Motor neuron (in vitro differentiated cells): ENCODE data around the gene PCED1B. TPM values are rescaled to one million over a fixed set of nuclear protein-coding genes. Genes with fewer than 3 reads are reported as not detected.

ENCODE experiments used
- ATAC-seq, 8 experiments: fragments of 200-7000 bp; cut with Tn5 transposase; replicated peaks in 6 of 8; 2 replicates each; pipeline ENCODE4 v1.8.0; 2021; ENCODE audit warnings: mild to moderate bottlenecking in 8 of 8, moderate library complexity in 8 of 8
- H3K27ac ChIP-seq, 2 donors: fragments of 250-450 bp; sonication (Bioruptor Pico); 2 replicates each; pipeline ENCODE4 v1.9.0; 2021; ENCODE audit warnings: antibody characterized with exemption in 2 of 2, mild to moderate bottlenecking in 2 of 2, moderate library complexity in 1 of 2
- H3K4me1 ChIP-seq, 2 donors: fragments of 250-450 bp; sonication (Bioruptor Pico); replicated peaks in 1 of 2; 2 replicates each; pipeline ENCODE4 v1.6.1; 2021; ENCODE audit warnings: antibody characterized with exemption in 2 of 2, mild to moderate bottlenecking in 2 of 2, moderate library complexity in 1 of 2
- H3K4me3 ChIP-seq, 5 donors: fragments of 250-450 bp; sonication (Bioruptor Pico); 2 replicates each; pipeline ENCODE4 v1.9.0; 2021; ENCODE audit warnings: antibody characterized with exemption in 5 of 5, mild to moderate bottlenecking in 5 of 5, moderate library complexity in 4 of 5
- WGBS, 10 experiments: fragments of 450-650 bp; shearing (Covaris generic); methylation state at CpG; one replicate each; pipeline ENCODE4 v1.0.0; 2022; 5-methylcytosine and 5-hydroxymethylcytosine counted together
- in situ Hi-C, 9 experiments: fragments of 400-800 bp; cut with MboI; loops; one replicate each; pipeline ENCODE4 v1.15.0; 2021; ENCODE audit warnings: low sequenced_read_pairs in 9 of 9, low pct_unique_long_range_greater_than_20kb in 2 of 9; ENCODE audit not compliant: unreplicated experiment in 9 of 9
- total RNA-seq, 8 experiments: library from RNA; unstranded; fragments of 300-600 nt; gene quantifications; 2 replicates each; pipeline versions ENCODE4 v1.2.3 to v1.2.4, GENCODE V29; 2022

The PCED1B gene
- total RNA-seq, 8 experiments from 2014 or later, result 0.05 to 7.5 (median 0.61) TPM

DNA sequence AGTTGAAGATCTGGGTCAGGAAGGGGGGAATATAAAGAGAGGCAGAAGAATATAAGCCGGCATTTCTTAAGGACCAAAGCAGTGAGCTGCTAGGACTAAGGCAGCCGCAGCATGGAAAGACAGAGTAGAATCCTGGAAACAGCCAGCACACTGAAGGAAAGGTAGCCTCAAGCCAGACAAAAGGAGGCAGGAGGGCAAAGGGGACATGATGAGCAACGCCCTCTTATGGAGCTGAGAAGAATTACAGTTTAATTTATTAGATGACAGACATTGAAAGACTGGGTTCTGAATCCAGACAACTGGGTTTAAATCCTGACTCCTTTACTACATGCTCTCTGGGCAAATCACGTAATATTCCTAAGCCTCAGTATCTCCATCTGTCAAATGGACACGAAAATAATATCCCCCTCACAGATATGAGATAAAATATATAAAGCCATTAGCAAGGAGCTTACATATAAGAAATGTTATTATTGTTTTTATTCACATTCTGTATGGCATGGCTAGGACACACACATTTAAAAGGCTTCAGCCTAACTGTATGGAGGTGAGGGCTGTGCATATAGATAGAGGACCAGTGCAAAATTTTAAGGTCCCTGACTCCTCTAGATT, 8.1 kb upstream of the PCED1B start:
- Histone ChIP-seq H3K27ac (no peak overlapping the region), H3K4me3 (no peak overlapping the region), H3K4me1 (no peaks in the 10 kb centered on the region)
- 0 to 72% (median 44%) methylated on average over 1 to 5 of the region's 5 CpGs; no CpG with 5 or more reads in 1 of the 10 experiments for WGBS, 10 experiments
- in situ Hi-C loops, result no loop called here
- ATAC-seq, result peak in 1 of 8 experiments; percentile 25

DNA sequence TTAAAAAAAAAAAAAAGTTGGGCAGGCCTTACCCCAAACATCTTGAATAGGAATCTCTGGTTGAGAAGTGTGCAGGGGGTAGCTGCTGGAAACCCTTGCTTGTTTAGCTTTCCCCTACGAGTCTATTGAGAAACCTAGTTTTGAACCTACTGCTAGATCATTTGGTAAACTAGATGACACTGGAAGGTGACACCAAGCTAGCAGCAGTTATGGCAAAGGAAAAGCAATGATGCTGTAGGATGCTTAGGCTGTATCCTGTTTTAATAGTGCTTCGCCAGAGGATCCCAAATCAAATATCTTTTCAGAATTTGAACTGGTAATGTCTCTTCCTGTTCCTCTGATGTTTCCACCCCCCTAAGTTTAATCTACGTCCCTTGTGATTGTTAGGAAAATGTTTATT, 5.5 kb upstream of the PCED1B start:
- in situ Hi-C loops, result no loop called here
- Histone ChIP-seq H3K4me1 (peaks cover 0 to 4% of the 10 kb centered on the region in 2 donors), H3K27ac (no peak overlapping the region), H3K4me3 (no peak overlapping the region)
- ATAC-seq, result no peak
- 73 to 100% (median 93%) methylated on average over 2 to 3 of the region's 3 CpGs; no CpG with 5 or more reads in 1 of the 10 experiments for WGBS, 10 experiments

DNA sequence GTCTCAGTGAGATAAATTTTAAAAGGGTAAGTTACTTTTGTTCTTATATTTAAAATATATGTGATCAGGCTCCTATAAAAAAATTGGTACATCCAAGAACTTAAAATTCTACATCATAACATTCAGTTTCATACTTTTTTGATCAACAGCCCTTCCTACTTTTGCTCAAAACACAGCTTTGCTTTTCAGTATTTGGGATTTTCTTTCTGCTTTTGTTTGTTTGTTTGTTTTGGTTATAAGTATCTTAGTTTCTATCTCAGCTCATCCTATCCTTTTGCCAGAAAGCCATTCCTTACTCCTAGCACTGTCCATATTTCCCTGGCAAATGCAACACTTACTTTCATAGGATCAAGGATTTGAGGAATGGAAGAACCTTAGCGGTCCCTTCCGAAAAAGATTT, 4.7 kb upstream of the PCED1B start:
- in situ Hi-C loops, result no loop called here
- no peak overlapping the region for H3K27ac ChIP-seq
- H3K4me3 ChIP-seq, result no peak overlapping the region
- 94 to 100% (median 100%) methylated on average over 1 to 2 of the region's 2 CpGs; no CpG with 5 or more reads in 2 of the 10 experiments for WGBS, 10 experiments
- ATAC-seq, result no peak
- peaks cover 0 to 4% of the 10 kb centered on the region in 2 donors for H3K4me1 ChIP-seq

DNA sequence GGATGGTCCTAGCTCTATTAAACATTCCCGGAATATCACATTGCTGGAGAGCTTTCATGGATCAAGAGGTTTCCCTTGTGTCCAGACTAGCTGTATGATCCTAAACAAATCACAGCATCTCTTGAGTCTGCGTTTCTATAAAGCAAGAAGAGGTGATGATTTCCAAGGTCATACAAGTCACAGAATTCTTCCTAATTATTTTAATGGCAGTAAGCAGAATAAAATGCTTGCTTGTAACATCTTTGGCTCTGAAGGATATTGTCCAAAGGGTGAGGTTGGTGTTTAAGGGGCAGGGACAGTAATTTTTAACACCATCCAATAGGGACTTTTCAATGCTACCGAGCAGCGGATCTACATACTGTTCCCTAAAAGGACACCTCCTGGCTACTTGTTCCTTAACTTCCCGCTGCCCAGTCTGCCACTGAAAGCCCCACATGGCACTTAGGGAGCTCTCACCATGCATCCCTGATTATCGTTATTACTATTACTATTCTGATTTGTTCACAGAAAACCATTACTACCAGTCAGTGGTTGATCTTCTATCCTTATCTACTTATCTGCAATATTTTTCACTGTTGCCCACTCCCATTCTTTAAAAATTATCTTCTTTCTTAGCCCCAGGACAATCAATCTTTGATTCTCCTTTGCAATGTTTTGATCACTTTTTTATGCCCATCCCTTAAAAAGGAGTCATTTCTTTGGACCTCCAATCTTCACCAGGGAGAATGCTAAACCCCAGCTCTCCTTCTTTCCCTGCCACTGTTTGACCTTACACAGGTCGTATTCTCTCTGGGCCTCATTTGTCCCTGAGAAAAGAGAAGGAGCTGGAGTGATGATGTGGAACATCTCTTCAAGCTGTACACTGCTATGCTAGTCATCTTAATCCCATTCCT, 4.0 kb upstream of the PCED1B start:
- in situ Hi-C loops, result no loop called here
- H3K27ac ChIP-seq, result no peak overlapping the region
- H3K4me1 ChIP-seq, result peaks cover 0 to 4% of the 10 kb centered on the region in 2 donors
- WGBS, 10 experiments, result 47 to 94% (median 84%) methylated on average over 3 to 7 of the region's 7 CpGs
- ATAC-seq, result no peak
- H3K4me3 ChIP-seq, result no peak overlapping the region

DNA sequence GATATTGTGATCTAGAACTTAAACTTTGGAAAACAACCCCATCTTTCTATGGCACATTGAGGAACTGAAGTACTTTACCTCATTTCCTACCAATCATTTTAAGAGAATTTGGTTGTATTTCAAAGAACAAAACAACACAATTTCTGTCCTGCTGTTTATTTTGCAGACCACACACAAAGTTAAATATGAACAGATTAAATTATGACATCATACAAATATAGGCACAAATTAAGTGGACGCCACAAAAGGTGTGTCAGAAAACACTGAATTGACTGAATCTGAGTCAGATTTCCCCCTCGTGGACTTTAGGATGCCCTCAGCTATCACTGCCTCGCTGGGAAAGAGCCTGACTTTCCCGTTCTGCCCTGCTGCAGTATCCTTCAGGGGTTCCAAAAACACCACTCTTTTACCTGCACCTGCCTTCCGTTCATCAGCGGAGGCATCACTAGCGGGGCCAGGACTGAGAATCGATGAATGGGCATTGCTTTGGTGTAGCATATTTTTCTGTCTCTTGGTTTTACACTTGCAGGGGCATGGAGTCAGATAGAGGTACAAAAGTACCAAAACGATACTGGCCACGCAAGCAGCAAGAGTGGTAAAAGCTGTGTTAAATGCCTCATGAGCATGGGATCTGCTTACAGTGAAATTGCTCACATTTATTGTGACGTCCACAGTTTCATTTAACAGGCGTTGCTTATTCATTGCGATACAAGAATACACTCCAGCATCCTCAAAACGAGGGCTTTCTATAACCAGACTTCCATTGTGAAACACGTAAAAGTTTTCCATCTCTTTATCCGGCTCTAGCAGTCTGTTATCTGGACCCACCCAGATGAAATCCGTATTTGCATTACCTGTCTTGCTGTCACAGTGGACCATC, 2.0 kb upstream of the PCED1B start:
- Histone ChIP-seq H3K4me1 (peaks cover 0 to 4% of the 10 kb centered on the region in 2 donors), H3K4me3 (no peak overlapping the region), H3K27ac (no peak overlapping the region)
- 67 to 95% (median 83%) methylated on average over 1 to 17 of the region's 17 CpGs for WGBS, 10 experiments
- no peak for ATAC-seq
- in situ Hi-C loops, result no loop called here

DNA sequence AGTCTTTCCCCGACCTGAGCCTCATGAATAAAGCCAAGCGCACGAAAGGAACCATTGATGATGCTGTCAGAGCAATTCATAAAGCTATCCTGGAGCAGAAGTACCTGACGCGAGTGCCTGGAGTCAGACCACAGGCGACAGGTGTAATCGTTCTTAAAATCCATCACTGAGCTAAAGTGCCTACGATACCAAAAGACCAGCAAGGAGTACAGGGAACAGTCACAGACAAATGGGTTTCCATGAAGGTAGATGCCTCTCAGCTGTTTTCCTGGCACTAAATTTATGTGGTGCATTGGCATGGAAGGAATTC, 1.4 kb upstream of the PCED1B start:
- in situ Hi-C loops, result no loop called here
- ATAC-seq, result no peak
- H3K27ac ChIP-seq, result no peak overlapping the region
- whole genome bisulfite sequencing, 10 experiments, result 74 to 100% (median 93%) methylated on average over 3 to 8 of the region's 8 CpGs; no CpG with 5 or more reads in 4 of the 10 experiments
- H3K4me3 ChIP-seq, result no peak overlapping the region
- H3K4me1 ChIP-seq, result peaks cover 0 to 4% of the 10 kb centered on the region in 2 donors

DNA sequence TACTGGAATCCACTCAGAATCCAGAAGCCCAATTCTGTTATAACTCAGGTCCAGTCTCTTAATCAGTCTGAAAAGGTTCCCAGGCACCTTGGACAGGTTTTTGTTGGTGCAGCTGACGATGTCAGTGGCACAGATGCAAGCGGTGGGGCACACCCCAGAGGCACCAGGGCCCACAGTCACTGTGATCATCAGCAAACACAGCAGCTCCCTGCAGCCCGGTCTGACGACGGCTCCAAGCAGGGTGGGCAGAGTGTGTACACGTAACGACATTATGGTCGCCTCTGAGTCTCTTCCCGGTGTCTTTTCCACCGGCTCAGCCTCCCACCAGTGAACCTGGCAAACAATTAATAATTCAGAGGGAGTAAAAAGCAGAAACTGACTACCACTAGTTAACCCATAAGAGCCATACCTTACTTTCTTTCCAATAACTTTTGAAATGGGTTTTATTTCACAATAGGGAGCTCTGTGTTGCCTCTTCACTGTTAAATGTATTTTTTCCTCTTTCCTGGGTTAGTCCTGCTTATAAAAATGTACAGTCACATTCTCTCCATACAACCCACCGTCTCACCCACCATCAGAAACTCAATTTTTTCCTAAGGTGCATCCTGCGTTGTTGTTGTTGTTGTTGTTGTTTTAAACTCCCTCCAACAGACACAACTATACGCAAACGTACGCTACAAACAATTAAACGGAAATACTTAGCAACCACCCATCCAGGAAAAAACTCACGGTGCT, 521 bp upstream of the PCED1B start:
- peak overlapping the region; percentile 39 to 77 (median 45) for H3K4me3 ChIP-seq
- H3K4me1 ChIP-seq, result peaks cover 0 to 4% of the 10 kb centered on the region in 2 donors
- peak in 5 of 8 experiments; percentile 15 to 47 (median 35) for ATAC-seq
- in situ Hi-C loops, result no loop called here
- WGBS, 10 experiments, result 0 to 32% (median 3%) methylated on average over 4 to 11 of the region's 17 CpGs; no CpG with 5 or more reads in 2 of the 10 experiments
- no peak overlapping the region for H3K27ac ChIP-seq

DNA sequence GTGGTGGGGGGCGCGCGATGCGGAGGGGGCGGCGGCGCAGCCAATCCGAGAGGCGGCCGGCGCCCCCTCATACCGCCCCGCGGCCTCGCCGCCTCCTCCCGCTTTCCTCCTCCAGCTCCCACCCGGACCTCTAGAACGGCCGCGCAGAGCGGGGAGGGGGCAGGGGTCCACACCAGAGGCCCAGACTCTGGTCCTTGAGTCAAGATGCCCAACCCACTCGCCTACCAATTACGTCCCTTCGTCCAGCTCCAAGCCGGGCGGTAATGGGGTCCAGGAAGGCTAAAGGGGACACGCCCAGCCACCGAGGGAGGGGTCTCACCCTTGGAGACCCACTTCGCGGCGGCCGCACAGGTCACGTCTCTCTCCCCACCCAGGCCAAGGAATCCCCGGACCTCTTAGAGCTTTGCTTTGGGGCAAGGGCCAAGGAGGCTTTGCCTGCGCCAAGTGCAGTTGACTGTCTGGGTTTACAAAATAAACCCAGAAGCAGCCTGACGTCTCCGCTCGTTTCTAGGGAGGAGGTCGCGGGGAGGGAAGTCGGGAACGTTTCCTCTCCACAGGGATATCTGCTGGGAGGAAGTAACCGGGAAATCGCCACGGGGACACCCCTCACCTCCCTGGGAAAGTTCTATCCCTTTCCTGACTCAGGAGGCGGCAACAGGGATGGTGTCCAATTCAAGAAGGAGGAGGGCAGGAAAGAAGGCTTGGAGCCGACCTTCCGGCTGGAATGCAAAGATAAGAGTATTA, 732 bp downstream of the PCED1B start:
- Histone ChIP-seq H3K27ac (no peak overlapping the region), H3K4me1 (peaks cover 0 to 4% of the 10 kb centered on the region in 2 donors), H3K4me3 (peak overlapping the region; percentile 39 to 77 (median 45))
- ATAC-seq, result peak in 7 of 8 experiments; percentile 30 to 85 (median 76)
- 0 to 17% (median 2%) methylated on average over 2 to 22 of the region's 49 CpGs; no CpG with 5 or more reads in 3 of the 10 experiments for WGBS, 10 experiments
- in situ Hi-C loops, result no loop called here

DNA sequence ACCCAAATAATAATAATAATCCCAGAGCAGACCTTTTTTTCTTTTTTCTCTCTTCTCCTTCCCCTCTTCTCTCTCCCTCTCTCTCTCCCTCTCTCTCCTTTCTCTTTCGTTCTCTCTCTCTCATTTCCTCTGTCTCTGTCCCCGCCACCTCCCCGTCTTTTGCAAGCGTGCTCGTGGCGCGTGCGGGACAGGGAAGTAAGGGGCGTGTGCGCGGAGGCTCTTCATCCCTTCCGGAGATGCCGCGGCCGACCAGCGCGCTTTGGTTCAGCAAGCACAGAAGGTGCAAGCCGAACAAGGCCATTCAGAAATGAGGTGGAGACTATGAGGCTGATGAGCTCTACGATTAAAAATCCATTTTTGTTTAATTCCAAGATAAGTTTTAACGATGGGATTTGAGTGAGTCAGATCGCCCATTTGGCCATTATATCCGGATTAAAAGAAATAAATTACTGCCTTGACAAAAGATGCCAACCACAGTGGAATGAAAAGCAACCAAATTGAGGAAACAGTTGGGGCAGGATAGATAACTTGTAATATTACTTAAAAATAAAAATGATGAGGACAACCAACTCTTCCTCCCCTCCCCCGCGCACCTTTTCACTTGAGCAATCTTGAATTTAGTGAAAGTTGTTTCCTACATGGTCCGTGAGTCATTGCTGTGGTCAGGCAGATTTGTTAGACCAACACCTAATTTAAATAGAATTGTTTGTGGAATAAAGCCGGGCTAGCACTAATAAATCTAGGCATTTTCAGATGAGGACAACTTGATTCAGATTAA, 1.5 kb downstream of the PCED1B start:
- peak overlapping the region; percentile 39 to 77 (median 45) for H3K4me3 ChIP-seq
- peaks cover 0 to 4% of the 10 kb centered on the region in 2 donors for H3K4me1 ChIP-seq
- peak in 3 of 8 experiments; percentile 8 to 31 (median 24) for ATAC-seq
- H3K27ac ChIP-seq, result no peak overlapping the region
- in situ Hi-C loops, result no loop called here
- WGBS, 10 experiments, result 5 to 78% (median 24%) methylated on average over 7 to 26 of the region's 26 CpGs

DNA sequence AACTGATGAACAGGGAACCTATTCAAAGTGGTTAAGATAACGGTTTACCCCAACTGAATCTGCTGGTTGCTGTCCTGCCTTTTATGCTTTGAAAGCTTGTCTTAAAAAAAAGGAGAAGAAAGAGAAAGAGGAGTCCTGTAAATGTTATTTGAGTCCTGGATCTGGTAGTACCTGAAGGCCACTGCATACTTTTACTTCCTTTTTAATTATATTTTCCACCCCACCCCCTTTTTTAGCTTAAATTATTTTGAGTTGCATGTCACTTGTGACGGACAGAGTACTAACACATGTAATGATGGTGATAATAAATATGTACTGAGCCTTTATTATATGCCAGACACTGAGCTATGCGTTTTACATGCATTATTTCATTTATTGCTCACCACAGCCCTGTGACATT, 2.9 kb downstream of the PCED1B start:
- in situ Hi-C loops, result no loop called here
- Histone ChIP-seq H3K27ac (no peak overlapping the region), H3K4me3 (no peak overlapping the region), H3K4me1 (peaks cover 0 to 4% of the 10 kb centered on the region in 2 donors)
- 0 to 100% (median 87%) methylated on average over 1 to 3 of the region's 3 CpGs; no CpG with 5 or more reads in 1 of the 10 experiments for WGBS, 10 experiments
- ATAC-seq, result no peak
